Stomach (tissue), 4 donors: ENCODE data around the gene RAB6D.
"Not testable (repeated sequence)": the region's sequence is repeated elsewhere in the genome, so short reads cannot be mapped to it uniquely, and the experiment has no call there.

Experiments used
- CTCF ChIP-seq, 7 experiments: fragments of 450-650 bp in 4 of 7; fragments of 200-600 bp in 3 of 7; sonication (generic) in 3 of 7; IDR thresholded peaks; one replicate each; pipeline ENCODE4 v1.5.1; 2016 to 2019; ENCODE audit warnings: antibody characterized with exemption in 7 of 7, control low read depth in 2 of 7, mild to moderate bottlenecking in 1 of 7
- POLR2AphosphoS5 ChIP-seq, 3 donors: sonication (generic); formaldehyde crosslinking; IDR thresholded peaks; one replicate each; pipeline ENCODE4 v1.6.1; 2016; ENCODE audit warnings: antibody characterized with exemption in 3 of 3

- not testable (repeated sequence) for TF ChIP-seq POLR2AphosphoS5, CTCF (IDR thresholded peaks at IDR 0.05)
Observed at GRCh38 chr2:131363213-131363612, 755 bp downstream of the RAB6D start.
